GM12891 (cell line): ENCODE data around the gene LNP1.

Experiments used
- PAX5 ChIP-seq: IDR thresholded peaks from 2 replicates; pipeline ENCODE4 v1.6.1; 2011; ENCODE audit warnings: low read length, moderate library complexity, mild to moderate bottlenecking; ENCODE audit not compliant: insufficient read depth, severe bottlenecking
- POLR2A ChIP-seq: IDR thresholded peaks from 2 replicates; pipeline ENCODE4 v1.6.1; 2011; ENCODE audit warnings: low read depth, low read length, control low read depth
- POLR2AphosphoS5 ChIP-seq: IDR thresholded peaks from 2 replicates; pipeline ENCODE4 v1.6.1; 2011; ENCODE audit warnings: low read depth, low read length, control low read depth
- POU2F2 ChIP-seq: IDR thresholded peaks from 2 replicates; pipeline ENCODE4 v1.6.1; 2011; ENCODE audit warnings: low read depth, mild to moderate bottlenecking, control low read depth, low read length, moderate library complexity
- SPI1 ChIP-seq: IDR thresholded peaks from 2 replicates; pipeline ENCODE4 v1.6.1; 2011; ENCODE audit warnings: low read depth, low read length, control low read depth
- TAF1 ChIP-seq: IDR thresholded peaks from 2 replicates; pipeline ENCODE4 v1.6.1; 2011; ENCODE audit warnings: low read depth, low read length, control low read depth

DNA sequence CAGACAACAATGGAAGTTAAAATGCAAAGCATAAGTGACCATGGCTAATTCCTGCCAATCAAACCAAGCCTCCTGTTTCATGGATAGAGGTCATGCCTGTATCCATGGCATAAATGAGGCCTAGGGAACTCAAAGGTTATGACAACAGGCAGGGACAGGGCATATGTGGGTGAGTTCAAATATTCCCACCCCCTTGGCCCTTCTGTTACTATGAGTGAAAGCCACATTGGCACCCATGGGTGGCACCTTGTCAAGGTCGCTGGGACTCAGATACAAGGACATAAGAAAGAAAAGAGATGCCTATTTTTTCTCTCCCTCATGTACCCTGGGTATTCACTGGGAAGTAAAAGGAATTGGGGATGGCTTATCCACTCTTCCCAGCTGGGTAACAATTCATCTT, 65.8 kb downstream of the LNP1 start:
- no peak for TF ChIP-seq POLR2A
- no peak for TF ChIP-seq PAX5
- TF ChIP-seq POLR2AphosphoS5 = no peak
- TF ChIP-seq TAF1 = no peak
- TF ChIP-seq SPI1 = no peak
- TF ChIP-seq POU2F2 = no peak
